ENCODE results near the gene PIAS4.

- TF ChIP-seq, protein P1, sequence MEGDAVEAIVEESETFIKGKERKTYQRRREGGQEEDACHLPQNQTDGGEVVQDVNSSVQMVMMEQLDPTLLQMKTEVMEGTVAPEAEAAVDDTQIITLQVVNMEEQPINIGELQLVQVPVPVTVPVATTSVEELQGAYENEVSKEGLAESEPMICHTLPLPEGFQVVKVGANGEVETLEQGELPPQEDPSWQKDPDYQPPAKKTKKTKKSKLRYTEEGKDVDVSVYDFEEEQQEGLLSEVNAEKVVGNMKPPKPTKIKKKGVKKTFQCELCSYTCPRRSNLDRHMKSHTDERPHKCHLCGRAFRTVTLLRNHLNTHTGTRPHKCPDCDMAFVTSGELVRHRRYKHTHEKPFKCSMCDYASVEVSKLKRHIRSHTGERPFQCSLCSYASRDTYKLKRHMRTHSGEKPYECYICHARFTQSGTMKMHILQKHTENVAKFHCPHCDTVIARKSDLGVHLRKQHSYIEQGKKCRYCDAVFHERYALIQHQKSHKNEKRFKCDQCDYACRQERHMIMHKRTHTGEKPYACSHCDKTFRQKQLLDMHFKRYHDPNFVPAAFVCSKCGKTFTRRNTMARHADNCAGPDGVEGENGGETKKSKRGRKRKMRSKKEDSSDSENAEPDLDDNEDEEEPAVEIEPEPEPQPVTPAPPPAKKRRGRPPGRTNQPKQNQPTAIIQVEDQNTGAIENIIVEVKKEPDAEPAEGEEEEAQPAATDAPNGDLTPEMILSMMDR (IDR thresholded peaks at IDR 0.05; ENCODE audit: insufficient read depth, low read depth, low read length): no peak
- no peak for TF ChIP-seq EZH2 (IDR thresholded peaks at IDR 0.05; ENCODE audit: insufficient read depth, low read length)
Measured at GRCh38 chr19:4037301-4037949, 29.9 kb downstream of the PIAS4 start.

Data from astrocyte (in vitro differentiated cells and primary cell).